ENCODE data around the gene CDK14.

CDK14 gene

GRCh38 chr7:90900628-90901356 lies 304.7 kb downstream of the CDK14 start:
- H3K79me2 ChIP-seq (ENCODE audit: low read length), result peaks cover 45% of the 10 kb centered on the region
- H3K9me2 ChIP-seq (replicated peaks; ENCODE audit: insufficient read depth, low read length), result no peaks in the 10 kb centered on the region
- H3K4me1 ChIP-seq (ENCODE audit: low read length), result 0 out of 2 replicates have a peak, but pooled peaks cover 8% of the 10 kb centered on the region
- no peak for DNase-seq
- no peak overlapping the region for H2AFZ ChIP-seq (ENCODE audit: low read length)
- no peaks in the 10 kb centered on the region; the same call in 1 of the 2 replicates for H3K36me3 ChIP-seq (replicated peaks; ENCODE audit: insufficient read depth, low read length)
- no peaks in the 10 kb centered on the region for H3K27me3 ChIP-seq (replicated peaks; ENCODE audit: insufficient read depth, low read length)
- 0 out of 2 replicates have a peak, but pooled peaks cover 6% of the 10 kb centered on the region for H3F3A ChIP-seq (ENCODE audit: insufficient read depth, low read length)
- no peaks in the 10 kb centered on the region for H4K20me1 ChIP-seq (ENCODE audit: insufficient read depth, low read length)
- H3K27ac ChIP-seq (ENCODE audit: low read length), result no peak overlapping the region
- H3K9me3 ChIP-seq (replicated peaks; ENCODE audit: insufficient read depth, low read length), result no peaks in the 10 kb centered on the region
- TF ChIP-seq CTCF (IDR thresholded peaks at IDR 0.05; ENCODE audit: low read length) (no peak), EZH2 (optimal IDR thresholded peaks at IDR 0.05; ENCODE audit: low read depth, low read length) (no peak)
- H3K9ac ChIP-seq (ENCODE audit: low read length), result no peak overlapping the region
- no peak overlapping the region for H3K4me2 ChIP-seq (ENCODE audit: low read depth, low read length)
- no peak overlapping the region for H3K4me3 ChIP-seq (ENCODE audit: low read length)

GRCh38 chr7:90903841-90904240 lies 307.7 kb downstream of the CDK14 start:
- no peaks in the 10 kb centered on the region for H3K27me3 ChIP-seq (replicated peaks; ENCODE audit: insufficient read depth, low read length)
- no peaks in the 10 kb centered on the region for H4K20me1 ChIP-seq (ENCODE audit: insufficient read depth, low read length)
- no peak overlapping the region for H3K9ac ChIP-seq (ENCODE audit: low read length)
- no peaks in the 10 kb centered on the region for H3K9me3 ChIP-seq (replicated peaks; ENCODE audit: insufficient read depth, low read length)
- no peak overlapping the region for H3K4me2 ChIP-seq (ENCODE audit: low read depth, low read length)
- no peaks in the 10 kb centered on the region for H3K9me2 ChIP-seq (replicated peaks; ENCODE audit: insufficient read depth, low read length)
- H3F3A ChIP-seq (ENCODE audit: insufficient read depth, low read length), result 0 out of 2 replicates have a peak, but pooled peaks cover 2% of the 10 kb centered on the region
- no peak overlapping the region for H2AFZ ChIP-seq (ENCODE audit: low read length)
- no peaks in the 10 kb centered on the region; the same call in none of the 2 replicates for H3K36me3 ChIP-seq (replicated peaks; ENCODE audit: insufficient read depth, low read length)
- H3K4me3 ChIP-seq (ENCODE audit: low read length), result no peak overlapping the region
- H3K4me1 ChIP-seq (ENCODE audit: low read length), result no peaks in the 10 kb centered on the region
- H3K79me2 ChIP-seq (ENCODE audit: low read length), result peaks cover 33% of the 10 kb centered on the region
- H3K27ac ChIP-seq (ENCODE audit: low read length), result no peak overlapping the region
- TF ChIP-seq EZH2phosphoT487 (IDR thresholded peaks at IDR 0.05; ENCODE audit: low read length) (no peak), CTCF (IDR thresholded peaks at IDR 0.05; ENCODE audit: low read length) (no peak), EZH2 (optimal IDR thresholded peaks at IDR 0.05; ENCODE audit: low read depth, low read length) (no peak)
- DNase-seq, result no peak

- no peak for DNase-seq
- Histone ChIP-seq H3K4me1 (ENCODE audit: low read length) (no peaks in the 10 kb centered on the region), H2AFZ (ENCODE audit: low read length) (no peak overlapping the region), H3K79me2 (ENCODE audit: low read length) (peaks cover 38% of the 10 kb centered on the region), H3K4me3 (ENCODE audit: low read length) (no peak overlapping the region), H3K4me2 (ENCODE audit: low read depth, low read length) (no peak overlapping the region), H4K20me1 (ENCODE audit: insufficient read depth, low read length) (no peaks in the 10 kb centered on the region), H3F3A (ENCODE audit: insufficient read depth, low read length) (no peaks in the 10 kb centered on the region), H3K9ac (ENCODE audit: low read length) (no peak overlapping the region), H3K27ac (ENCODE audit: low read length) (no peak overlapping the region), H3K9me3 (replicated peaks; ENCODE audit: insufficient read depth, low read length) (no peaks in the 10 kb centered on the region), H3K9me2 (replicated peaks; ENCODE audit: insufficient read depth, low read length) (no peaks in the 10 kb centered on the region), H3K36me3 (replicated peaks; ENCODE audit: insufficient read depth, low read length) (no peaks in the 10 kb centered on the region; the same call in none of the 2 replicates), H3K27me3 (replicated peaks; ENCODE audit: insufficient read depth, low read length) (no peaks in the 10 kb centered on the region)
- TF ChIP-seq CTCF (IDR thresholded peaks at IDR 0.05; ENCODE audit: low read length) (no peak), EZH2 (optimal IDR thresholded peaks at IDR 0.05; ENCODE audit: low read depth, low read length) (no peak), EZH2phosphoT487 (IDR thresholded peaks at IDR 0.05; ENCODE audit: low read length) (no peak)
Measured at GRCh38 chr7:90910136-90910535, 314.0 kb downstream of the CDK14 start.
